Right forelimb (tissue), 1 donor: ENCODE results near the gene NAA50.

Experiments
- DNase-seq: peaks from one replicate; pipeline ENCODE4 v3.0.0-alpha.2; 2018

NAA50 gene

GRCh38 chr3:113685124-113685523, 60.9 kb downstream of the NAA50 start:
- no peak for DNase-seq

GRCh38 chr3:113684271-113684819, 61.7 kb downstream of the NAA50 start:
- DNase-seq, result no peak

GRCh38 chr3:113678773-113679172, 67.3 kb downstream of the NAA50 start:
- no peak for DNase-seq

GRCh38 chr3:113677737-113678136, 68.3 kb downstream of the NAA50 start:
- no peak for DNase-seq

GRCh38 chr3:113676261-113676660, 69.8 kb downstream of the NAA50 start:
- DNase-seq, result no peak

- no peak for DNase-seq
Observed at GRCh38 chr3:113673593-113673992, 72.5 kb downstream of the NAA50 start.

GRCh38 chr3:113668015-113668414, 78.0 kb downstream of the NAA50 start:
- no peak for DNase-seq
